ENCODE data around the gene CYP27C1. TPM values are rescaled to one million over a fixed set of nuclear protein-coding genes. Genes with fewer than 3 reads are reported as not detected.

The CYP27C1 gene
- total and polyA plus RNA-seq, 8 donors, result 0.02 to 0.09 (median 0.03) TPM; not detected in 3

DNA sequence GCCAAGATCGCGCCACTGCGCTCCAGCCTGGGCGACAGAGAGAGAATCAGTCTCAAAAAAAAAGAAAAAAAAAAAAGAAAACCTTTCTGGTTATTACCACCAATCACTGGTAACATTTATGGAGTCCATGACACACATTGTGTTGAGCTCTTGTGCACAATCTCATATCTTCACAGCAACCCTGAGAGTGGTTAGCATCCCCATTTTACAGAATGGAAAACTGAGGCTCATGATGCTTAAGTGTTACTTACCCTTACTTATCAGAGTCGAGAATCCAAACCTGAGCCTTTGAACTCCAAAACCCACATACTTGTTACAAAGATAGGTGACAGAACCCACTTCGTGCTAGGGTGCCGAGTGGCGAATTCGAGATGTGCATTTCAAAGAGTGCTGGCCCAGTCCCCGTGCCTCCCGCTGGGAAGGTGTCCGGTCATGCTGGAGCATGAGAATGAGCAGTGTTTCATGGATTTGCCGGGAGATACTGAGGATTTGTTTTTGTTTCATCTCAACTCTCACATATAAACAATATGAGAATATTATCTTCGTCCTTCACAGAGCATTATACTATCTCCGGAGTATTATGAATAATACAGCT, 50.9 kb downstream of the CYP27C1 start:
- no peaks in the 10 kb centered on the region for H3K27me3 ChIP-seq
- 76 to 81% methylated on average over 15 of the region's 15 CpGs for WGBS, 2 donors
- no peak overlapping the region for H3K4me3 ChIP-seq
- no peak overlapping the region for H3K27ac ChIP-seq
- ATAC-seq (no peak), DNase-seq (no peak), FAIRE-seq (no peak)
- no peaks in the 10 kb centered on the region for H3K36me3 ChIP-seq
- no peaks in the 10 kb centered on the region for H3K9me3 ChIP-seq
- TF ChIP-seq, protein P1, sequence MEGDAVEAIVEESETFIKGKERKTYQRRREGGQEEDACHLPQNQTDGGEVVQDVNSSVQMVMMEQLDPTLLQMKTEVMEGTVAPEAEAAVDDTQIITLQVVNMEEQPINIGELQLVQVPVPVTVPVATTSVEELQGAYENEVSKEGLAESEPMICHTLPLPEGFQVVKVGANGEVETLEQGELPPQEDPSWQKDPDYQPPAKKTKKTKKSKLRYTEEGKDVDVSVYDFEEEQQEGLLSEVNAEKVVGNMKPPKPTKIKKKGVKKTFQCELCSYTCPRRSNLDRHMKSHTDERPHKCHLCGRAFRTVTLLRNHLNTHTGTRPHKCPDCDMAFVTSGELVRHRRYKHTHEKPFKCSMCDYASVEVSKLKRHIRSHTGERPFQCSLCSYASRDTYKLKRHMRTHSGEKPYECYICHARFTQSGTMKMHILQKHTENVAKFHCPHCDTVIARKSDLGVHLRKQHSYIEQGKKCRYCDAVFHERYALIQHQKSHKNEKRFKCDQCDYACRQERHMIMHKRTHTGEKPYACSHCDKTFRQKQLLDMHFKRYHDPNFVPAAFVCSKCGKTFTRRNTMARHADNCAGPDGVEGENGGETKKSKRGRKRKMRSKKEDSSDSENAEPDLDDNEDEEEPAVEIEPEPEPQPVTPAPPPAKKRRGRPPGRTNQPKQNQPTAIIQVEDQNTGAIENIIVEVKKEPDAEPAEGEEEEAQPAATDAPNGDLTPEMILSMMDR (IDR thresholded peaks at IDR 0.05), result no peak
- no peaks in the 10 kb centered on the region for H3K4me1 ChIP-seq
- intact Hi-C loops (cut with DNase I), result no loop called here

DNA sequence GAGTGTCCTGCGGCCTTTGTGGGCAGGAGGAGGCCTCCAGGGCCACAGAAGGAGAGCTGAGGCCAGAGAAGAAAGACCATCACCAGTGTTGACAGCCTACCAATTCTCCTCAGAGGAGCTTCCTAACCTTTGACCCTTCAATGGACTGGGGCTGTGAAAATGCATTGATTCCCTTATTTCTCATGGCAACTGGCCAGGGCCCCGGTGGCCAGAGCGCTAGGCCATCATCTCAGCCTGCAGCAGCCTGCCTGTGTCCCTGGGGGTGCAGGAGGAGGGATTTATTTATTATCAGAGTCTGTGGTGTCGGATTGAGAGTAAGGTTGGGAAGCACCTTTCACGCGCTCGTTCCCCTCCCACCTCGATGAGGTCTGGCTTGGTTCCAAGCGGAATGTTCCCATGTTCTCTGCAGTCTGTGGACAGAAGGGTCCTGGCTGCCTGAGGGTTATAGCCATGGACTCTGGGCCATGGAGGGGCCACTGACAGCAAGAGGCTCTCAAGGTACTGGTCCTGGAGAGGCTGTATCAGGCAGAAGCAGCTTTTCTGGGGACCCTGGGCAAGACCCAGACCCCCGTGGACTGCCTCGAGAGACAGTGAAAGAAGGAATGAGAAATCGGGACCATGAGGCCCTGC, 53.8 kb downstream of the CYP27C1 start:
- intact Hi-C loops (cut with DNase I), result no loop called here
- FAIRE-seq (no peak), ATAC-seq (no peak), DNase-seq (no peak)
- WGBS, 2 donors, result 62 to 69% methylated on average over 12 of the region's 12 CpGs
- no peaks in the 10 kb centered on the region for H3K27me3 ChIP-seq
- H3K4me1 ChIP-seq, result no peaks in the 10 kb centered on the region
- TF ChIP-seq, protein P1 (IDR thresholded peaks at IDR 0.05), result no peak
- no peaks in the 10 kb centered on the region for H3K36me3 ChIP-seq
- no peaks in the 10 kb centered on the region for H3K9me3 ChIP-seq
- H3K27ac ChIP-seq, result no peak overlapping the region
- no peak overlapping the region for H3K4me3 ChIP-seq

DNA sequence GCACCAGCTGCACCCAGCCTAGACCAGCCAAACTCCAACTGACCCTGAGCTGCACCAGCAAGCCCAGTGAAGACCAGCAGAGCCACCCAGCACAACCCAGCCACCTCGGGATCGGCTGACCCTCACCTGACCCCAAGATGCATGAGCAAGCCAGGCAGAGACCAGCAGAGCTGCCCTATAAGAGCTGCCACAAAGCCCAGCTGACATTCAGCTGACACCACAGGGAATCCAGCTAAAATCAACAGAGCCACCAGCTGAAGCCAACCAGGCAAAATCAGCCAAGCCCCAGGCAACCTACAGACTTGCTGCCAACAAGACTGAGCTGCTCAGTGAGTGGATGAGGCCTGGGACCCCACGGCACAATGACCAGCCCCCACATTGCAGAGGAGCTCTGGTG, 54.6 kb downstream of the CYP27C1 start:
- no peak for ATAC-seq
- H3K4me1 ChIP-seq, result no peaks in the 10 kb centered on the region
- H3K9me3 ChIP-seq, result no peaks in the 10 kb centered on the region
- DNase-seq, result no peak
- no peak overlapping the region for H3K27ac ChIP-seq
- no peaks in the 10 kb centered on the region for H3K27me3 ChIP-seq
- intact Hi-C loops (cut with DNase I), result no loop called here
- H3K36me3 ChIP-seq, result no peaks in the 10 kb centered on the region
- H3K4me3 ChIP-seq, result no peak overlapping the region
- TF ChIP-seq, protein P1 (IDR thresholded peaks at IDR 0.05), result no peak
- 81 to 91% methylated on average over 3 of the region's 3 CpGs for WGBS, 2 donors
- FAIRE-seq, result no peak

DNA sequence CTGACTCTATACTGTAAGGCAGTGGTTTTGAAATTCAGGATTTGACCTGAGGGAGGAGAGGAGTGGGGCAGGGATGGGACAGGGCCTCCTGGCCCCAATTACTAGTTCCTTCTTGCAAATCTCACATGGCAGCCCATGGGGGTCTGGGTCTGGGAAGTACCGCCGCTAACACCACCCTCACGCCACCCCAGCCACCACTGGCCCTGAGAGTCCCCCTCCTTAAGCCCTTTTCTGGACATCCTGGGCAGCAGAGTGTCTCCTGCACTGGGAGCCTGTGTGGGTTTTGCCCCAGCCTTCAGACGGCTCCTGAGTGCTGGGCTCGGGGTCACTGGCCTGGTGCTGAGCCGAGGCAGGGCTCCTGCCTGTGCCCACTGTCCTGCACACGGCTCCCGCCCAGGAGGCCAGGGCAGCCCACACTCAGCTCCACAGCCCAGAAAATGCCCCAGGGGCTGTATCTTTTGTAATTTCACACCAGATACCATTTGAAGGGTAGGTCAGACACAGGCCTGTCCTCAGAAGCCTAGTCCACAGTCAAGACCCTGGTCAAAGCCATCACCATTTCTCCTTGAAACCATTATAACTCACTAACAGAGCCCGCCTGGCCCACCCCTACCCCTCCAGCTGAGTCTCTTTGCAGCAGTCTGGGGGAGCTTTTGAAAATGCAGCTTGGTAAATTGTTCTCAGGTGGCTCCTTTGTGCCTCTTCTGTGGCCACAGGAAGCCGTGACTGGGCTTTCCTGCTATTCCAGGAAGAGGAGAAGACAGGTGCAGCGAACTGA, 55.1 kb downstream of the CYP27C1 start:
- H3K36me3 ChIP-seq, result no peaks in the 10 kb centered on the region
- WGBS, 2 donors, result 94 to 97% methylated on average over 11 of the region's 11 CpGs
- H3K4me3 ChIP-seq, result no peak overlapping the region
- no peaks in the 10 kb centered on the region for H3K27me3 ChIP-seq
- FAIRE-seq, result no peak
- TF ChIP-seq, protein P1 (IDR thresholded peaks at IDR 0.05), result no peak
- H3K27ac ChIP-seq, result no peak overlapping the region
- no peaks in the 10 kb centered on the region for H3K4me1 ChIP-seq
- intact Hi-C loops (cut with DNase I), result no loop called here
- DNase-seq, result no peak
- no peaks in the 10 kb centered on the region for H3K9me3 ChIP-seq
- no peak for ATAC-seq

All from pancreas (tissue), 10 donors.